GM21367 (cell line): Measurements from ENCODE around the gene ACADM.
"Not testable (repeated sequence)": the region's sequence is repeated elsewhere in the genome, so short reads cannot be mapped to it uniquely, and the experiment has no call there.

Experiments
- ATAC-seq: cut with Tn5 transposase; IDR thresholded peaks from one replicate; pipeline ENCODE4 v1.9.1; 2021; ENCODE audit not compliant: unreplicated experiment

ACADM gene

GRCh38 chr1:75792091-75792490, 67.6 kb downstream of the ACADM start:
- no peak for ATAC-seq

DNA sequence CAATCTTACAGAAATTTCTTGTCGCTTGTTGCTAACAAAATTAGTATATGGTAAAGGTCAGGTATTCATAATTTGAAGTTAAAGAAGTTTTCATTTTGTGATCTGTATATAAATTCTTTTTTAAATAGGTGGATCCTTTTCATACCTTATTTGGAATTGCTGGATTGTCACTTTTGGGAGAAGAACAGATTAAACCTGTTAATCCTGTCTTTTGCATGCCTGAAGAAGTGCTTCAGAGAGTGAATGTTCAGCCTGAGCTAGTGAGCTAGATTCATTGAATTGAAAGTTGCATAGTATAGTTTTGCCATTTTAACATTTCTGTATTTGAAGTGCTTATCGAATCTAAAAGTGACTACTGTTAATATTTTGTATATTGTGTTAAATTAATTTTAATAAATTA, 69.9 kb downstream of the ACADM start:
- ATAC-seq, result no peak

GRCh38 chr1:75795703-75796193, 71.2 kb downstream of the ACADM start:
- ATAC-seq, result no peak

GRCh38 chr1:75796376-75797272, 72.1 kb downstream of the ACADM start, which contains the start of gene MSH4:
MSH4 (plus strand) TSS chr1:75796882; CDS start chr1:75796986, 104 bp downstream.
- no peak for ATAC-seq

- ATAC-seq, result no peak
These were observed 72.7 kb downstream of the ACADM start for GRCh38 chr1:75797273-75797588.

- ATAC-seq, result no peak
These were observed 73.2 kb downstream of the ACADM start for GRCh38 chr1:75797606-75798216.

GRCh38 chr1:75801480-75801879, 77.0 kb downstream of the ACADM start:
- not testable (repeated sequence) for ATAC-seq

DNA sequence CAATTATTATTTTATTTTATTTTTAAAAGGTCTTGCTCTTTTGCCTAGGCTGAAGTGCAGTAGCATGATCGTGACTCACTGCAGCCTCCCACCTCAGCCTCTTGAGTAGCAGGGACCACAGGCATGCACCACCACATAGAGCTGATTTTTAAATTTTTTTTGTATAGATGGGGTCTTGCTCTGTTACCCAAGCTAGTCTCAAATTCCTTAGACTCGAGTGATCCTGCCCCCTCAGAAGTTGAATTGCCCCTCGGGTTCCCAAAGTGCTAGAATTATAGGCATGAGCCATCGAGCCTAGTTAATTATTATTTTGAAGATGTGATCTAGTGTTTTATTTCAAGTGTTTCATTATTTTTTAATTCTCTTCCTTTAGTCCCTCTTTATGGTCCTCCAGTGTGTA, 84.4 kb downstream of the ACADM start:
- no peak for ATAC-seq

GRCh38 chr1:75810113-75810512, 85.6 kb downstream of the ACADM start:
- ATAC-seq, result not testable (repeated sequence)

GRCh38 chr1:75811211-75811981, 86.9 kb downstream of the ACADM start:
- no peak for ATAC-seq

DNA sequence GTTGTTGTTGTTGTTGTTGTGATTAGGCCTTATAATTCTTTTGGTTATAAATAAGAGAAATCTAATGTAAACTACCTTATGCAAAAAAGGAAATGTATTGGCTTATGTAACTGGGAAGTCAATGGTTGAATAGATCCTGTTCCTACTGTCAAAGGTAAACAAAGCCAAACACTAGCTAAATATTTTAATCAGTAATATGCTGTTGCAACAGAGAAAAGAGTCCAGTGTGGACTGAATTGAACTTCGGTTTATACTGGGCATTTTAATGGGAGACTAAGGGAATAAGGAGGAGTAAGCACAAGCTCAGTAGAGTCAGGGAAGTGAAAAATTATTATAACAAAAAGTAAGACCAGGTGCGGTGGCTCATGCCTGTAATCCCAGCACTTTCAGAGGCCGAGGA, 87.6 kb downstream of the ACADM start:
- ATAC-seq, result no peak
